Activated CD8-positive, alpha-beta T cell treated with anti-CD3 and anti-CD28 coated beads, Interleukin-2, amount 10 ng/mL, durations not matched to agents 7 days and 5 days (primary cell): ENCODE results near the gene XYLT2. TPM values are rescaled to one million over a fixed set of nuclear protein-coding genes. Genes with fewer than 3 reads are reported as not detected.
"Not testable (repeated sequence)": the region's sequence is repeated elsewhere in the genome, so short reads cannot be mapped to it uniquely, and the experiment has no call there.

Experiments used
- ATAC-seq: fragments of 150-1000 bp; cut with Tn5 transposase; one replicate; pipeline ENCODE4 v1.10.0; 2021; ENCODE audit warnings: moderate library complexity
- CTCF ChIA-PET: fragments of 350-600 bp; sonication (Branson Sonifier 250); formaldehyde crosslinking; loops from one replicate; lab custom pipeline; 2021; ENCODE audit warnings: antibody characterized with exemption; lab: Charles Lee
- POLR2A ChIA-PET: fragments of 350-600 bp; sonication (Branson Sonifier 250); formaldehyde crosslinking; loops from one replicate; lab custom pipeline; 2021; ENCODE audit warnings: antibody characterized with exemption; lab: Charles Lee
- DNase-seq: peaks from one replicate; pipeline ENCODE4 v3.0.0-alpha.2; 2020
- H3K27ac Mint-ChIP-seq: one replicate; pipeline ENCODE4 v1.8.0; 2021; ENCODE audit warnings: mild to moderate bottlenecking, mixed read lengths
- H3K27me3 Mint-ChIP-seq: one replicate; pipeline ENCODE4 v1.8.0; 2021; ENCODE audit warnings: low read depth, mixed read lengths
- H3K36me3 Mint-ChIP-seq: one replicate; pipeline ENCODE4 v1.8.0; 2021; ENCODE audit warnings: low read depth, mixed read lengths
- H3K4me1 Mint-ChIP-seq: one replicate; pipeline ENCODE4 v1.8.0; 2021; ENCODE audit warnings: low read depth, mixed read lengths
- H3K4me3 Mint-ChIP-seq: one replicate; pipeline ENCODE4 v1.8.0; 2021; ENCODE audit warnings: mild to moderate bottlenecking, mixed read lengths
- H3K9me3 Mint-ChIP-seq: one replicate; pipeline ENCODE4 v1.8.0; 2022; ENCODE audit warnings: mixed read lengths; ENCODE audit not compliant: insufficient read depth
- total RNA-seq, 2 experiments: library from RNA; stranded (reverse); gene quantifications; one replicate each; pipeline ENCODE4 v1.2.3, GENCODE V29; 2021

XYLT2 gene
- total RNA-seq, result 10 to 100 TPM; 24.7 to 26.0 TPM

GRCh38 chr17:50345432-50346312 lies at the start of gene XYLT2:
TSS of gene XYLT2 (plus strand) at chr17:50346126. CDS start at chr17:50346141, 15 bp downstream.
- peaks cover 44% of the 10 kb centered on the region for H3K4me1 Mint-ChIP-seq
- peak within 1 kb of the TSS; percentile 95 for H3K27ac Mint-ChIP-seq
- no peaks in the 10 kb centered on the region for H3K9me3 Mint-ChIP-seq
- ChIA-PET CTCF (interaction anchor here (1.0 to 5.0 kb wide), 4 partner anchors 12 to 51 kb away, joined by 3 to 43 read pairs (median 6); partner anchors contain the start of gene LRRC59), POLR2A (interaction anchor here (0.7 to 2.2 kb wide), 8 partner anchors 10 to 148 kb away, joined by 3 to 14 read pairs (median 3); partner anchors contain the start of genes EME1, LRRC59 and MRPL27)
- no peaks in the 10 kb centered on the region for H3K27me3 Mint-ChIP-seq
- DNase-seq, result peak; percentile 91
- peak within 1 kb of the TSS; percentile 89 for H3K4me3 Mint-ChIP-seq
- ATAC-seq, result peak; percentile 90
- H3K36me3 Mint-ChIP-seq, result peaks cover 3% of the 10 kb centered on the region

GRCh38 chr17:50297407-50297865 lies 48.5 kb upstream of the XYLT2 start:
- DNase-seq (peak; percentile 85), ATAC-seq (peak; percentile 95)
- Mint-ChIP-seq H3K27ac (no peak overlapping the region), H3K4me3 (no peak overlapping the region), H3K9me3 (no peaks in the 10 kb centered on the region), H3K4me1 (peaks cover 5% of the 10 kb centered on the region), H3K36me3 (no peaks in the 10 kb centered on the region), H3K27me3 (peaks cover 9% of the 10 kb centered on the region)
- ChIA-PET CTCF (interaction anchor here (0.6 to 7.9 kb wide), 28 partner anchors 8 to 210 kb away, joined by 3 to 148 read pairs (median 5); partner anchors contain the start of genes COL1A1, PDK2 and TMEM92), POLR2A (no interaction called here)

- ChIA-PET POLR2A (no interaction called here), CTCF (interaction anchor here (0.6 to 7.9 kb wide), 22 partner anchors 8 to 211 kb away, joined by 3 to 148 read pairs (median 5); partner anchors contain the start of genes COL1A1, PDK2, TMEM92 and XYLT2)
- Mint-ChIP-seq H3K4me1 (peaks cover 5% of the 10 kb centered on the region), H3K36me3 (no peaks in the 10 kb centered on the region), H3K4me3 (no peak overlapping the region), H3K9me3 (no peaks in the 10 kb centered on the region), H3K27me3 (peaks cover 9% of the 10 kb centered on the region), H3K27ac (no peak overlapping the region)
- DNase-seq, result no peak
- ATAC-seq, result no peak
Measured at GRCh38 chr17:50298018-50298417, 47.9 kb upstream of the XYLT2 start.

- DNase-seq (no peak), ATAC-seq (no peak)
- no peak overlapping the region for H3K4me3 Mint-ChIP-seq
- H3K27me3 Mint-ChIP-seq, result peaks cover 9% of the 10 kb centered on the region
- no peaks in the 10 kb centered on the region for H3K36me3 Mint-ChIP-seq
- H3K27ac Mint-ChIP-seq, result no peak overlapping the region
- CTCF ChIA-PET, result interaction anchor here (1.0 to 2.9 kb wide), 3 partner anchors 10 to 99 kb away, joined by 3 to 15 read pairs (median 5); partner anchors contain the start of gene COL1A1
- POLR2A ChIA-PET, result no interaction called here
- no peaks in the 10 kb centered on the region for H3K9me3 Mint-ChIP-seq
- H3K4me1 Mint-ChIP-seq, result peaks cover 5% of the 10 kb centered on the region
Measured at GRCh38 chr17:50299776-50300175, 46.1 kb upstream of the XYLT2 start.

GRCh38 chr17:50300824-50301223 lies 45.1 kb upstream of the XYLT2 start:
- ATAC-seq, H3K27me3 Mint-ChIP-seq, H3K36me3 Mint-ChIP-seq, H3K4me3 Mint-ChIP-seq, H3K9me3 Mint-ChIP-seq, H3K27ac Mint-ChIP-seq, H3K4me1 Mint-ChIP-seq, POLR2A ChIA-PET, DNase-seq: not testable (repeated sequence)
- CTCF ChIA-PET, result interaction anchor here (1.3 to 2.9 kb wide), 2 partner anchors 8 to 100 kb away, joined by 5 to 15 read pairs; partner anchors contain the start of gene COL1A1

GRCh38 chr17:50301891-50302584 lies 43.9 kb upstream of the XYLT2 start:
- H3K4me1 Mint-ChIP-seq, result peaks cover 5% of the 10 kb centered on the region
- H3K27me3 Mint-ChIP-seq, result peaks cover 13% of the 10 kb centered on the region
- no peak overlapping the region for H3K4me3 Mint-ChIP-seq
- CTCF ChIA-PET, result interaction anchor here (0.9 to 2.9 kb wide), 3 partner anchors 102 to 208 kb away, joined by 3 to 15 read pairs (median 6); partner anchors contain the start of gene COL1A1
- H3K9me3 Mint-ChIP-seq, result no peaks in the 10 kb centered on the region
- H3K36me3 Mint-ChIP-seq, result no peaks in the 10 kb centered on the region
- ATAC-seq (no peak), DNase-seq (no peak)
- POLR2A ChIA-PET, result no interaction called here
- H3K27ac Mint-ChIP-seq, result no peak overlapping the region

GRCh38 chr17:50303051-50303450 lies 42.9 kb upstream of the XYLT2 start:
- Mint-ChIP-seq H3K4me3 (no peak overlapping the region), H3K4me1 (peaks cover 5% of the 10 kb centered on the region), H3K27me3 (peaks cover 13% of the 10 kb centered on the region), H3K36me3 (no peaks in the 10 kb centered on the region), H3K27ac (no peak overlapping the region), H3K9me3 (no peaks in the 10 kb centered on the region)
- ATAC-seq, result no peak
- DNase-seq, result no peak
- ChIA-PET POLR2A (no interaction called here), CTCF (interaction anchor here (0.9 to 1.3 kb wide), 2 partner anchors 134 to 209 kb away, joined by 3 to 6 read pairs; no protein-coding TSS in a partner anchor)

- CTCF ChIA-PET, result no interaction called here
- Mint-ChIP-seq H3K36me3 (no peaks in the 10 kb centered on the region), H3K27ac (no peak overlapping the region), H3K27me3 (peaks cover 13% of the 10 kb centered on the region), H3K9me3 (no peaks in the 10 kb centered on the region), H3K4me1 (peaks cover 5% of the 10 kb centered on the region), H3K4me3 (no peak overlapping the region)
- DNase-seq, result no peak
- no peak for ATAC-seq
- POLR2A ChIA-PET, result no interaction called here
Measured at GRCh38 chr17:50303596-50303995, 42.3 kb upstream of the XYLT2 start.

GRCh38 chr17:50304781-50305404 lies 41.0 kb upstream of the XYLT2 start:
- ATAC-seq (no peak), DNase-seq (no peak)
- CTCF ChIA-PET, result interaction anchor here (0.9 kb wide), 1 partner anchor 22 kb away, joined by 5 read pairs; no protein-coding TSS in a partner anchor
- Mint-ChIP-seq H3K4me3 (no peak overlapping the region), H3K9me3 (no peaks in the 10 kb centered on the region), H3K36me3 (no peaks in the 10 kb centered on the region), H3K27me3 (peaks cover 13% of the 10 kb centered on the region), H3K4me1 (peaks cover 5% of the 10 kb centered on the region), H3K27ac (no peak overlapping the region)
- POLR2A ChIA-PET, result no interaction called here

GRCh38 chr17:50307654-50308053 lies 38.3 kb upstream of the XYLT2 start:
- ChIA-PET CTCF (interaction anchor here (1.3 kb wide), 1 partner anchor 15 kb away, joined by 3 read pairs; no protein-coding TSS in a partner anchor), POLR2A (interaction anchor here (0.7 kb wide), 1 partner anchor 15 kb away, joined by 3 read pairs; no protein-coding TSS in a partner anchor)
- H3K27me3 Mint-ChIP-seq, result peaks cover 9% of the 10 kb centered on the region
- H3K4me1 Mint-ChIP-seq, result no peaks in the 10 kb centered on the region
- H3K27ac Mint-ChIP-seq, result no peak overlapping the region
- ATAC-seq (no peak), DNase-seq (no peak)
- no peaks in the 10 kb centered on the region for H3K9me3 Mint-ChIP-seq
- no peaks in the 10 kb centered on the region for H3K36me3 Mint-ChIP-seq
- H3K4me3 Mint-ChIP-seq, result no peak overlapping the region

- ATAC-seq (no peak), DNase-seq (no peak)
- no peaks in the 10 kb centered on the region for H3K9me3 Mint-ChIP-seq
- no peak overlapping the region for H3K4me3 Mint-ChIP-seq
- H3K27ac Mint-ChIP-seq, result no peak overlapping the region
- ChIA-PET POLR2A (no interaction called here), CTCF (interaction anchor here (1.1 to 1.8 kb wide), 5 partner anchors 11 to 139 kb away, joined by 3 to 5 read pairs (median 4); no protein-coding TSS in a partner anchor)
- no peaks in the 10 kb centered on the region for H3K4me1 Mint-ChIP-seq
- peaks cover 16% of the 10 kb centered on the region for H3K27me3 Mint-ChIP-seq
- no peaks in the 10 kb centered on the region for H3K36me3 Mint-ChIP-seq
Measured at GRCh38 chr17:50308666-50309065, 37.3 kb upstream of the XYLT2 start.
